Stimulated activated CD8-positive, alpha-beta memory T cell treated with anti-CD3 and anti-CD28 coated beads, Interleukin-2, amount 100 ng/mL, for 1 hour (primary cell): ENCODE data around the gene AOC2.
A peak's percentile ranks its signal among the peaks of the same experiment; 100 is the strongest.
"Not testable (repeated sequence)": the region's sequence is repeated elsewhere in the genome, so short reads cannot be mapped to it uniquely, and the experiment has no call there.

Source experiments
- DNase-seq, 2 donors: peaks; one replicate each; pipeline ENCODE4 v3.0.0-alpha.2; 2020; ENCODE audit warnings: low read depth in 2 of 2

Gene AOC2

GRCh38 chr17:42832934-42833766 is 11.2 kb upstream of the AOC2 start, which contains the start of gene PSME3:
Gene PSME3 (plus strand): TSS chr17:42833397. CDS start chr17:42833632, 235 bp downstream.
- DNase-seq = peak; percentile 76 to 83

DNA sequence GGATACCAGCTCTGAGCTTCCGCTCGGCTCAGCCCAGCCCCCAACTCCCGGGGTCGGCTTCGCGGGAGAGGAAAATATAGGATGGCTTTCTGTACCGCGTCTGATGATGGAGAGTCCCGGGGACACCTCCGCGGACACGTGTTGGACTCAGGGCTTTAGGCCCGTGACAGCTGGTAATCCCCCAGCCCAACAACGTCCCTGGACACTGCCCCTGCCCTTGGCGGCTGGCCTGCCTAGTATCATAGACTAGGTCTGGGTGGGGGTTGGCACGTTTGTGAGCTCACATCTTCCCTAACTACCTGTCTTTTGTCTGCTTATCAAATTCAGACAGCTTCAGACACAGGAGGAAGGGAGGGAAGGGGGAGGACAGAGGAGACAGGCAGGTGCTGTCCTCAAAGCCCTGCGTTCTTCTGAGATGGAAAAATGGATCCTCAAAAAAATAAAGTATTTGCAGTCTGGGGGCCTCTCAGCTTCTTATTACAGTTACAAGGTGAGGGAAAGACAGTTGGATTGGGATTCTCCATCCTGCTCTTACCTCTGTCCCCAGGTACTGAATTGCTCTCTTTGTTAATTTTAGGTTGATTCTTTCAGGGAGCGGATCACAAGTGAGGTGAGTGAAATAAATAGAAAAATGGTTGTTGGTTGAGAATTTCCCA is 10.5 kb upstream of the AOC2 start:
- no peak for DNase-seq

- no peak for DNase-seq
These were observed 8.6 kb upstream of the AOC2 start for GRCh38 chr17:42835732-42836131.

DNA sequence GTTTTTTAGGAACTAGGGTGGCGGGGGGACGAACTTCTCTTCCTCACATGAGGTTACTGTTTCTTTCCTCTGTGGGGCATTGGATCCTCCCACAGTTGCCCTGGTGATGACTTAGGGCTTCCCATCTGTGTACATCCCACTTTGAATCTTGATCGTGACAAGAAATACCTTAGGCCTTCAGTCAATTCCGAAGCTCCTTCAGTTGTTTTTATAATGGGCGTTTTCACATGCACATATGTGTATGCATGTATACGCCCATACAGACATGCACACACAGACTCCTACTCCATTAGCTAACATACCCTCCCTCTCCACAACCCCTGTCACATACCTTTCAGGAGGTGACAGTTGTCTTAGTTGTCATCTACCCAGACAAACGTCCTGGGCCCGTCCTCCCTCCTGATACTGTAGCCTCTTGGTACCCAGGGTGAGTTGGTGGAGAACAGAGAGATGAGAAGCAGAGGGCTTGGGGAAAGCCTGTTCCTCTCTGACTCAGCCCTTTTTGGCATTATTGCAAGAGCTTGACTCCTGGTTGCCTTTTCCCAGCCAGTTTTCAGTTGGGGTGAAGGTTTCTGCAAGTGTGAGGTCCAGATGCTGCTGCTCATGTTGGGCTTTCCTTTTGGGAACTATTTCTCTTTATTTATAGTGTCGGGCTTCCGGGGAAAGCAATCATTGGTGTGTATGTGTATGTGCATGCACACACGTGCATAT is 2.2 kb upstream of the AOC2 start:
- no peak for DNase-seq

- DNase-seq = no peak
These were observed 934 bp upstream of the AOC2 start for GRCh38 chr17:42843358-42843934.

GRCh38 chr17:42844761-42845555 is 578 bp downstream of the AOC2 start:
- no peak for DNase-seq

DNA sequence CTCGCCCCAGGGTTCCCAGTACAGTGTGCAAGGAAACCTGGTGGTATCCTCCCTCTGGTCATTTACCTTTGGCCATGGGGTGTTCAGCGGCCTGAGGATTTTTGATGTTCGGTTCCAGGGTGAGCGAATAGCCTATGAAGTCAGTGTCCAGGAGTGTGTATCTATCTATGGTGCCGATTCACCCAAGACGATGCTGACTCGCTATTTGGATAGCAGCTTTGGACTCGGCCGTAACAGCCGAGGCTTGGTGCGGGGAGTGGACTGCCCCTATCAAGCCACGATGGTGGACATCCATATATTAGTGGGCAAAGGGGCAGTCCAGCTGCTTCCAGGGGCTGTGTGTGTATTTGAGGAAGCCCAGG is 1.2 kb downstream of the AOC2 start:
- DNase-seq = no peak

DNA sequence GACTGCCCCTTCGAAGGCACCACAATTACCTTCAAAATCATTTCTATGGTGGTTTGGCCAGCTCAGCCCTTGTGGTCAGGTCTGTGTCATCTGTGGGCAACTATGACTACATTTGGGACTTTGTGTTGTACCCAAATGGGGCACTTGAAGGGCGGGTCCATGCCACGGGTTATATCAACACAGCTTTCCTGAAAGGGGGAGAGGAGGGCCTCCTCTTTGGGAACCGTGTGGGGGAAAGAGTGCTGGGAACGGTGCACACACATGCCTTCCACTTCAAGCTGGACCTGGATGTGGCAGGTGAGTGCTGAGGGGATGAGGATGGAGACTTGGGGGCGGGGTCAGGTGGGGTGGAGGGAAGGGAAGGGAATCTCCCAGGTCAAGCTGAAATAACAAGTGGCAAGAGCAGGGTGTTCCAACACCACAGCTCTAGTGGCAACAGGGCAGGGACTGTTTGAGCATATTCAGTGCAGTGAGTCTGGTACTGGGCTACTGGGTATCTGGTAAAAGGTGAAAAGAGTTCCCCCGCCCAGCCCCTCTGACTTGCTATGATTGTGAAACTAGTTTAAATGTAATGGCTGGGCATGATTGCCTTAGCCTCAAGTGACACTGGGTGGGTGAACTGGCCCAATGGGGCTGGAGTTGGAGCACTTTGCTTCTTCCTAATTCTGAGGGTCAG is 1.7 kb downstream of the AOC2 start:
- no peak for DNase-seq

DNA sequence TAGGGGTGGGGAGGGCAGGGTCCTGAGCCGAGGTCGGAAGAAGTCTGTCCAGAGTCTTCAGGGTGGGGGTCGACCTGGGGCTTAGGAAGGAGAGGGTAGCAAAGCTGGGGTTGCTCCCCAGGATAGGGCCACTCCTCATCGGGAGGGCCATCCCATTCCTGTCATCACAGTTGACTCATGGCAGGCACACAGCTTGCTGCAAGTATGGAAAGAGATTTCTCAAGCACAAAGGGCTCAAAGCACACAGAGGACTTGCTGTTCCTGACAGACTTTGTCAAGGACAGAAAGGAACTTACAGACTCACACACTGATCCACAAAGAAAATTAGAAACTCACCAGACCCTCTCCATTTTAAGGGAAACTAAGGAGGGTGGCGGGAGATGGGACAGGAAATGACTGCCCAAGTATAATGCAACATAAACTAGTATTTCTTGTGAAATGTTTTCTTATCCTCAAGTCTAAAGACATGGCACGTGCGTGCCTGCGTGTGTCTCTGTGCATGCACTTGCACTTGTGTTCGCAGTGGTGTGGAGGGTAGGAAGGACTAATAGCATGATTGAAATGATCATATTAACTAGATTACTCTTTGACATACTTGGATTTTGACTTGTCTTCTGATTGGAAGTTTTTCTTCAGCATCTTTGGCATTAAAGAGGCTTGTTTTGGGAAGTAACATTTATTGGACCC is 2.4 kb downstream of the AOC2 start:
- DNase-seq = no peak

- no peak for DNase-seq
These were observed 3.7 kb downstream of the AOC2 start for GRCh38 chr17:42848093-42848492.

DNA sequence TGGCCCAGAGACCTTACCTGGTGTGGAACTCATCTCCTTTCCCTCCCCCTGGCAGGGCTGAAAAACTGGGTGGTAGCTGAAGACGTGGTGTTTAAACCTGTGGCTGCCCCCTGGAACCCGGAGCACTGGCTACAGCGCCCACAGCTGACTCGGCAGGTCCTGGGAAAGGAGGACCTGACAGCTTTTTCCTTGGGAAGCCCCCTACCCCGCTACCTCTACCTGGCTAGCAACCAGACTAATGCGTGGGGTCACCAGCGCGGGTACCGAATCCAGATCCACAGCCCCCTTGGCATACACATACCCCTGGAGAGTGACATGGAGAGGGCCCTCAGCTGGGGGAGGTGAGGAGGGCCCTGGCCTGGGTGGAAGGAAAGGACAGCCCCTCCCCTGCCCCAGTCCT is 4.7 kb downstream of the AOC2 start:
- no peak for DNase-seq

- DNase-seq = no peak
These were observed 5.2 kb downstream of the AOC2 start for GRCh38 chr17:42849451-42850181.

GRCh38 chr17:42850954-42851353 is 6.6 kb downstream of the AOC2 start, which contains the start of gene AOC3:
Gene AOC3 (plus strand): TSS chr17:42851199. CDS start chr17:42851344, 145 bp downstream.
- DNase-seq = no peak

- DNase-seq = not testable (repeated sequence)
These were observed 7.2 kb downstream of the AOC2 start for GRCh38 chr17:42851371-42852240.

GRCh38 chr17:42852351-42852750 is 8.0 kb downstream of the AOC2 start:
- DNase-seq = no peak

DNA sequence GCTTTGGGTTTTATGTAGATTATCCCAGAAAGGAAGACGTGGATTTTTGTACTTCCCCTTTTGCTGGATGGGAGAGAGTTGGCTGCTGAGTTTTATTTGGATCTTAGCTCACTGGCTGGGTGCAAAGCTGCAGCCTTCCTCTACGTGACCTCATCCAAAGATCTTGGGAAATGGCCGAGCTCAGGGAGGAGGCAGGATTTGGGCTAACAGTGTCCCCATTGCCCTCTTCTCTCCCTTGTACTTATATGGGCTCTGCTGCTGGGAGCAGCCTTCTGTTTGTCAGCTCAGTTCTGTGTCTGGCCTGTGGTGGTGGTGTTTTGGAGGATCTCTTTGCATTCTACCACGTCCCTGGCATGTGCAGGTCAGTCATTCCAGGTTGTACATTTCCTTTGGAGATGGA is 8.6 kb downstream of the AOC2 start:
- no peak for DNase-seq

DNA sequence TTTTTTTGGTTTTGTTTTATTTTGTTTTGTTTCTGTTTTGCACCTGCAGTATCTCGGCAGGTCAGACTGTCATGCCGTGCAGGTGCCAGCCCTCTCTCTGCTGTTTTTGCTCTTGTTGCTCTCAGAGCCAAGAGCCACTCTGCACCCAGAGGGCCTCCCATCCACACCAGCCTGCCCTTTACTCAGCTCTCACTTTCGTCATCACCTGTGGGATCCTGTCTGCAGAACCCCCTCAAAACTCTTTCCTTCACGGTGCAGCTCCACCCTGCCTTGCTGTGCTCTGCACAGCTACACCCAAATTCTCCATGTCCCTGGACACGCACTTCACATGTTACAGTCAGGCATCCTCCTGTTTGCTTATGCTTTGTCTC is 9.2 kb downstream of the AOC2 start:
- no peak for DNase-seq

GRCh38 chr17:42853968-42854790 is 9.8 kb downstream of the AOC2 start:
- no peak for DNase-seq
